Liver (tissue), 3 donors: ENCODE results near the gene MLLT6.

ENCODE experiments used
- GABPA ChIP-seq, 2 donors: IDR thresholded peaks in 1 of 2; conservative IDR thresholded peaks in 1 of 2; 2 replicates each; pipeline ENCODE4 v1.6.1; 2016; ENCODE audit warnings: antibody characterized with exemption in 2 of 2, mild to moderate bottlenecking in 1 of 2, moderate library complexity in 1 of 2
- JUND ChIP-seq, 2 donors: IDR thresholded peaks; 2 replicates each; pipeline ENCODE4 v1.6.1; 2016; ENCODE audit warnings: antibody characterized with exemption in 2 of 2
- TAF1 ChIP-seq: conservative IDR thresholded peaks from 2 replicates; pipeline ENCODE4 v1.6.1; 2016; ENCODE audit warnings: antibody characterized with exemption, mild to moderate bottlenecking
- TF ChIP-seq, protein P1 (sequence below): fragments of 150-350 bp; IDR thresholded peaks from 2 replicates; pipeline ENCODE4 v1.5.1; 2017; ENCODE audit warnings: improper control_type of control experiment, low read depth, low read length; ENCODE audit not compliant: missing input control
- TF ChIP-seq, protein P2 (sequence below): IDR thresholded peaks from 2 replicates; pipeline ENCODE4 v1.6.1; 2016; ENCODE audit warnings: antibody characterized with exemption, mild to moderate bottlenecking
- donor health status: healthy.
- donor health status: healthy.

DNA sequence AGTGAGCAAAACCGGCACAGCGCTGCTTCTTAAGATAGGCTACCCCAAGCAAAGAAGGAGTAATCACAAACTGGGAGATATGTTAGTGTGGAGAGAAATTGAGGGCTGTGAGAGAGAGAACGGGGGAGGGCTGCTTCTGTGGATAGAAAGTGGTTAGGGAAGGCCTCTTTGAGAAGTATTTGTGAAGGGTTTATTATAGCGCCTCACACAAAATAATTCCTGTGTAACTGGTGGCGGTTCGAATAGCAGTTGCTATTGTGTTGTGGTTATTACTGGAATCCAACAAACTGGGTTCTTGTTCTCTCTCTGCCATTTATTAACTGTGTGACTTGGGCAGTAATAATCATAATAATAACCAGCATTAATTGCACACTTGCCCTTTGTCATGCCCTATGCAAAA lies 15.9 kb downstream of the MLLT6 start:
- TF ChIP-seq TAF1: no peak
- TF ChIP-seq, protein P1, sequence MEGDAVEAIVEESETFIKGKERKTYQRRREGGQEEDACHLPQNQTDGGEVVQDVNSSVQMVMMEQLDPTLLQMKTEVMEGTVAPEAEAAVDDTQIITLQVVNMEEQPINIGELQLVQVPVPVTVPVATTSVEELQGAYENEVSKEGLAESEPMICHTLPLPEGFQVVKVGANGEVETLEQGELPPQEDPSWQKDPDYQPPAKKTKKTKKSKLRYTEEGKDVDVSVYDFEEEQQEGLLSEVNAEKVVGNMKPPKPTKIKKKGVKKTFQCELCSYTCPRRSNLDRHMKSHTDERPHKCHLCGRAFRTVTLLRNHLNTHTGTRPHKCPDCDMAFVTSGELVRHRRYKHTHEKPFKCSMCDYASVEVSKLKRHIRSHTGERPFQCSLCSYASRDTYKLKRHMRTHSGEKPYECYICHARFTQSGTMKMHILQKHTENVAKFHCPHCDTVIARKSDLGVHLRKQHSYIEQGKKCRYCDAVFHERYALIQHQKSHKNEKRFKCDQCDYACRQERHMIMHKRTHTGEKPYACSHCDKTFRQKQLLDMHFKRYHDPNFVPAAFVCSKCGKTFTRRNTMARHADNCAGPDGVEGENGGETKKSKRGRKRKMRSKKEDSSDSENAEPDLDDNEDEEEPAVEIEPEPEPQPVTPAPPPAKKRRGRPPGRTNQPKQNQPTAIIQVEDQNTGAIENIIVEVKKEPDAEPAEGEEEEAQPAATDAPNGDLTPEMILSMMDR: no peak
- TF ChIP-seq, protein P2, sequence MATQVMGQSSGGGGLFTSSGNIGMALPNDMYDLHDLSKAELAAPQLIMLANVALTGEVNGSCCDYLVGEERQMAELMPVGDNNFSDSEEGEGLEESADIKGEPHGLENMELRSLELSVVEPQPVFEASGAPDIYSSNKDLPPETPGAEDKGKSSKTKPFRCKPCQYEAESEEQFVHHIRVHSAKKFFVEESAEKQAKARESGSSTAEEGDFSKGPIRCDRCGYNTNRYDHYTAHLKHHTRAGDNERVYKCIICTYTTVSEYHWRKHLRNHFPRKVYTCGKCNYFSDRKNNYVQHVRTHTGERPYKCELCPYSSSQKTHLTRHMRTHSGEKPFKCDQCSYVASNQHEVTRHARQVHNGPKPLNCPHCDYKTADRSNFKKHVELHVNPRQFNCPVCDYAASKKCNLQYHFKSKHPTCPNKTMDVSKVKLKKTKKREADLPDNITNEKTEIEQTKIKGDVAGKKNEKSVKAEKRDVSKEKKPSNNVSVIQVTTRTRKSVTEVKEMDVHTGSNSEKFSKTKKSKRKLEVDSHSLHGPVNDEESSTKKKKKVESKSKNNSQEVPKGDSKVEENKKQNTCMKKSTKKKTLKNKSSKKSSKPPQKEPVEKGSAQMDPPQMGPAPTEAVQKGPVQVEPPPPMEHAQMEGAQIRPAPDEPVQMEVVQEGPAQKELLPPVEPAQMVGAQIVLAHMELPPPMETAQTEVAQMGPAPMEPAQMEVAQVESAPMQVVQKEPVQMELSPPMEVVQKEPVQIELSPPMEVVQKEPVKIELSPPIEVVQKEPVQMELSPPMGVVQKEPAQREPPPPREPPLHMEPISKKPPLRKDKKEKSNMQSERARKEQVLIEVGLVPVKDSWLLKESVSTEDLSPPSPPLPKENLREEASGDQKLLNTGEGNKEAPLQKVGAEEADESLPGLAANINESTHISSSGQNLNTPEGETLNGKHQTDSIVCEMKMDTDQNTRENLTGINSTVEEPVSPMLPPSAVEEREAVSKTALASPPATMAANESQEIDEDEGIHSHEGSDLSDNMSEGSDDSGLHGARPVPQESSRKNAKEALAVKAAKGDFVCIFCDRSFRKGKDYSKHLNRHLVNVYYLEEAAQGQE: no peak
- no peak for TF ChIP-seq JUND (IDR thresholded peaks at IDR 0.05)
- no peak for TF ChIP-seq GABPA (IDR thresholded peaks at IDR 0.05 in 1 of 2, conservative IDR thresholded peaks at IDR 0.05 in 1 of 2)
